ACC112 (cell line): ENCODE data around the gene GULP1.
"Not testable (repeated sequence)": the region's sequence is repeated elsewhere in the genome, so short reads cannot be mapped to it uniquely, and the experiment has no call there.

Experiments used
- H2AFZ ChIP-seq: fragments of 200-600 bp; sonication (generic); one replicate; pipeline ENCODE4 v1.6.0; 2017; ENCODE audit warnings: antibody characterized with exemption, low read length; ENCODE audit not compliant: unreplicated experiment
- H3K27ac ChIP-seq: fragments of 200-600 bp; sonication (generic); 2 replicates; pipeline ENCODE4 v1.5.1; 2014; ENCODE audit warnings: low read depth, mild to moderate bottlenecking, antibody characterized with exemption, low read length, moderate library complexity
- H3K27me3 ChIP-seq: fragments of 200-600 bp; sonication (generic); 2 replicates; pipeline ENCODE4 v1.6.1; 2014; ENCODE audit warnings: mild to moderate bottlenecking, antibody characterized with exemption, low read length, moderate library complexity, mixed read lengths; ENCODE audit not compliant: insufficient read depth
- H3K36me3 ChIP-seq: fragments of 200-600 bp; sonication (generic); 2 replicates; pipeline ENCODE4 v1.6.1; 2016; ENCODE audit warnings: mild to moderate bottlenecking, antibody characterized with exemption, low read length, moderate library complexity, mixed read lengths; ENCODE audit not compliant: insufficient read depth
- H3K4me1 ChIP-seq: fragments of 200-600 bp; sonication (generic); one replicate; pipeline ENCODE4 v1.6.1; 2016; ENCODE audit warnings: low read length, mixed read lengths; ENCODE audit not compliant: insufficient read depth, unreplicated experiment, control insufficient read depth
- H3K4me3 ChIP-seq: fragments of 200-600 bp; sonication (generic); 2 replicates; pipeline ENCODE4 v1.5.1; 2014; ENCODE audit warnings: mild to moderate bottlenecking, low read depth, low read length
- H3K79me2 ChIP-seq: fragments of 200-600 bp; sonication (generic); one replicate; pipeline ENCODE4 v1.6.0; 2016; ENCODE audit warnings: low read length; ENCODE audit not compliant: control insufficient read depth, unreplicated experiment, insufficient read depth

GULP1 gene

DNA sequence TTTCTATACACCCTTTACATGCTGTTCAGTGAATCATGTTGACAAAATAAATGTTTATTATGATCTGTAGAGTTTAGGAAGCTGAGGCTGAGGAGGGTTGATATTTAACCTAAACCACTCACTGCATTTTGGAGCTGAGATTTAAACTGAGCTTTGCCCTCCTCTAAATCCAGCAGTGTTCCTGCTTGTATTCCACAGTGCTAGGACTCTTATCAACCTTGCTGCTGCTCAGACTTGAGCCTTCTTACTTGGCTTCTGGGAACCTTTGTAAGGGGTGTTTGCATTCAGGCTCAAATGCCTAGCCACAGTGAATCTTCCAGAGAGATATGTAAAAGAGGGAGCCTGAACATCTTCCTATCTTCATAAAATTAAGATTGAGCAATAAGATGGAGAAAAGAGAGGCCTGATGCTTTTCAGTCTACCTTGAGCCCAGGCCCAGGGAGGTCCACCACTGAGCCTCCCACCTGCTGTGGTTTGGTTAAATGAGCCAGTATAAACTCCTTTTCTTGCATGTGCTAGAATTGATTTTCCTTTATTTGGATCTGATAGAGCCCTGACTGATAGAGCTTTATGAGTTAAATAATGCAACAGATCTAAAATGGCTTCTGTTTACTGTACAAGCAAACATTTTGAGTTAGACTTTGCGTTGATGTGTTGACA is 149.7 kb downstream of the GULP1 start:
- H3K79me2 ChIP-seq: no peaks in the 10 kb centered on the region
- no peak overlapping the region for H3K27ac ChIP-seq
- H3K36me3 ChIP-seq: no peaks in the 10 kb centered on the region
- H3K27me3 ChIP-seq: no peaks in the 10 kb centered on the region
- no peak overlapping the region for H2AFZ ChIP-seq
- H3K4me3 ChIP-seq: no peak overlapping the region
- H3K4me1 ChIP-seq: no peaks in the 10 kb centered on the region

DNA sequence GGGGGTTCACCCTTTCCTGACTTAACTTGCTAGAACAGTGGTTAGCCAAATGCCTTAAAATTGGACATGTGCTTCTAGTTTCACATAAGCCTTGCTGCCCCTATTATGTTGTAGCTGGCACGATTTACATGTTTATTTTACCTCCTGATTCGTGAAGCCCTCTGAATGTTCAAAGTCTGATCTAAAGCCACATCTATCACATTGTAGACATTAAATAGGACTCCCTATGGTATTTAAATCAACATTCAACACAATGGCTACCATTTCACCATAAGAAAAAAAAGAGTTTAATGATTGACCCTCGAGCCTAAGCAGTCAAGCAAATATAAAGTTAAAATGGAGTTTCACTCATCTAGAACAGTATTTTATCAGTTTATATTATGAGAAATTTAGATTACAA is 151.5 kb downstream of the GULP1 start:
- no peak overlapping the region for H3K27ac ChIP-seq
- H3K4me1 ChIP-seq: no peaks in the 10 kb centered on the region
- no peaks in the 10 kb centered on the region for H3K79me2 ChIP-seq
- H3K27me3 ChIP-seq: no peaks in the 10 kb centered on the region
- no peak overlapping the region for H2AFZ ChIP-seq
- H3K4me3 ChIP-seq: no peak overlapping the region
- no peaks in the 10 kb centered on the region for H3K36me3 ChIP-seq

DNA sequence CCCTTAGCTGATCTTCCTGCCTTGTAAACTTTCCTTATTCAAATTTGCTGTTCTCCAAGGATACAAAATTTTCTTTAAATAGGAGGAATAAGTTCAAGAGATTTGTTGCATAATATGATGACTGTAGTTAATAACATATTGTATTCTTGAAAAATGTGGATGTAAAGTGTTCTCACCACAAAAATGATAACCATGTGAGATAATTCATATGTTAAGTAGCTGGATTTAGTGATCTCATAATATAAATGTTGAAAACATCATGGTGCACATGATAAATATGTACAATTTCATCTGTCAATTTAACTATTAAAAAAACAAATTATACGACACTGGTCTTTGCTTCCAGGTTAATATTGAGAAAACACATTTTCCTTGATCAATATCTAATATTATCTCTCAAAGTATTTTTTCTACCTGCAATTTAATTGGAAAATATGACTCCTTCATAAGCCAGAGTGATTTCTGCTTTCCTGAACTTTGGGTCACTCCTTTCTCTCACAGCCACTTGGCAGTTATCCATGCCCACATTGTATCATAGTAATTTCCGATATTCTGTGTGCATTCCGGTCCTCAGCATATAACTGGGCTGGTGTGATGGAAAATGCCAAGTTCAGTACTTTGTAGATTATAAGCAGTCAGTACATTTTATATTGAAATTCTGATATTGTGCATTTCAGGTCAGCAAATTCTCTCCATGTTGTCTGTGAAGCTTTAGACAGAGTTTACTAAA is 152.6 kb downstream of the GULP1 start:
- H3K79me2 ChIP-seq: no peaks in the 10 kb centered on the region
- H2AFZ ChIP-seq: no peak overlapping the region
- no peaks in the 10 kb centered on the region for H3K36me3 ChIP-seq
- H3K27me3 ChIP-seq: no peaks in the 10 kb centered on the region
- H3K4me1 ChIP-seq: no peaks in the 10 kb centered on the region
- H3K27ac ChIP-seq: no peak overlapping the region
- no peak overlapping the region for H3K4me3 ChIP-seq

DNA sequence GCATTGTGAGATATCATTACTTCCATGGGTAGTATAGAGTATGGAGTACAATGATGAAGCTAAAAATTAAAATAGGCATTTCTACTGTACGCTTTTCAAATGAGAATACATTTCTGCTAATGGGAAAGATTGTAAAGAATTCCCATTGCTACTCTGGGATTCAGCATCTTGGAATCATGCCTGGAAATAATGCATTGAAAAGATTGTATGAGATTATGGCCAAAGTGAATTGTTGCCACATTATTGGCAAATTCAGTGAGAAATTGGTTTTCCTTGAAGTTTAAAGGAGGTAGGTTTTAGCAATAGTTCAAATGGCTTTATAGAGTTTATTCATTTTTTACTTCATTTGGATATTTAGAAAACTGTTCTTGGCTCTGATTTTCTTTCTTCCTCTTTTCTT is 157.9 kb downstream of the GULP1 start:
- Histone ChIP-seq H3K4me3 (no peak overlapping the region), H3K27me3 (no peaks in the 10 kb centered on the region), H3K27ac (no peak overlapping the region), H3K79me2 (no peaks in the 10 kb centered on the region), H3K36me3 (no peaks in the 10 kb centered on the region), H3K4me1 (peaks cover 4% of the 10 kb centered on the region), H2AFZ (no peak overlapping the region)

DNA sequence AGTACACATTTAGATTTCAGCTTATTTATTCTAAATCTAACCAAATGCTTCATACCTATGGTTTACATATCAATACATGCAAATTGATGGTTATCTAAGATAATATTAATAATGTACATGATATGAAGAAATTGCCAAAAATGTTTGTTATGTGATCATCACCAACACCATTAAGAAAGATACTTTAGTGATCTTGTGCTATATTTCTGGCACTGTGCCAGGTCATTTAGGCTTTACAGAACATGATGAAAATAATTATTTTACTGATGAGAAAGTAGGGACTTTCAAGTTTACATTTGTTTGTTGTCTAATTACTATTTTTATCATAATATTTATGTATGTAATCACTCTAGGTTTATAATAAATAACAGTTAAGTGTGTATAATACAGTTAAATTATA is 158.3 kb downstream of the GULP1 start:
- Histone ChIP-seq H3K79me2 (no peaks in the 10 kb centered on the region), H3K27ac (no peak overlapping the region), H2AFZ (no peak overlapping the region), H3K36me3 (no peaks in the 10 kb centered on the region), H3K4me3 (no peak overlapping the region), H3K27me3 (no peaks in the 10 kb centered on the region), H3K4me1 (peaks cover 4% of the 10 kb centered on the region)

DNA sequence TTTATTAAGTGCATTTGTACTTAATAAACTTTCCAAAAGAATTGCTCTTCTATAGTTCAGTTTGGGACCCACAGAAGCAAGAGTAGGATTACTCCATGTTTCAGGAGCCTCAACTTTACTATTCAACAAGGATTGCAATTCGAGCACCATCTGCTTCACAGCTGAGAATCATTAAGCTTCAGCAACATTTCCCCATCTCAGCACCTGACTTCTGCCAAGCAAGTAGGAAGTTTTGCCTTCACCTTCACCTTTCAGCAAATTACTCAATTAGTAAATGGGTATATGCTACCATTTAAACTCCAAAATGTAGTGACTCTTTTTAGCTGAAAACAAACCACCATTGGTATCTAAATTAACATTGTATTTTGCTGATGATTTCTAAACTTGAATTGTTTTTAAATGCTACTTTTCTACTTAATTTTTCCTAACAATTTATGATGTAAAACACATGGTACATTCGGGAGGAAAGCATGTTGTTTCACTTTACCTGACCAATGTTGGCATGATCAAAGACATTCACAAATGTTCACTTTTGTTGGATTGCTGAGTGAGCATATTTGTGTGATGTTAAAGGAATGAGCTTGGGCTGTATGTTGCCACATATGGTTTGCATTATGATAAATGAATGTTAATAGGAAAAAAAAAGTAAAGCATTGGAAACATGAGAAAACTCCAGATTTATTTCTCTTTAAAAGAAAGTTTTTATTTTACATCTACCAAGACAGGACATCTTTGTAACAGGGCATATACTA is 159.2 kb downstream of the GULP1 start:
- Histone ChIP-seq H2AFZ (no peak overlapping the region), H3K27me3 (no peaks in the 10 kb centered on the region), H3K27ac (no peak overlapping the region), H3K4me1 (peaks cover 4% of the 10 kb centered on the region), H3K79me2 (no peaks in the 10 kb centered on the region), H3K4me3 (no peak overlapping the region), H3K36me3 (no peaks in the 10 kb centered on the region)

DNA sequence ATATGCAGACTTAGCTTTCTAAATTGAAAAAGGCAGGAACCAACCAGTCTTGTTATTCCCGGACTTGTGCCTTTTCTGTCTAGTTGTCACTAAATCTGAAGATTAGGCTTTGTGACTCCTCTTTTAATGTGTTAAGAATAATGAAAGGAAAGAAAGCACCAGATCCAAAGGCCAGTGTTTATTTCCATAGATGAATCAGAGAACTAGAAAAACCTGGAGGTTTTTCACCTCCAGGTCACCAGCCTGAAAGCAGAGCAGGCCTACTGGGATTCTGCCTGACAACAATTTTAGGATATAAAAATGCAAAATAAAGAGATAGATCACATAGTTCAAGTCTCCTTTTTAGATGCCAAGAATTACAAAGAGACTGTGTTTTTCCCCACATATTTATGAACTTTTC is 160.4 kb downstream of the GULP1 start:
- no peak overlapping the region for H3K27ac ChIP-seq
- H3K4me3 ChIP-seq: no peak overlapping the region
- H2AFZ ChIP-seq: no peak overlapping the region
- H3K79me2 ChIP-seq: no peaks in the 10 kb centered on the region
- no peaks in the 10 kb centered on the region for H3K36me3 ChIP-seq
- peaks cover 4% of the 10 kb centered on the region for H3K4me1 ChIP-seq
- no peaks in the 10 kb centered on the region for H3K27me3 ChIP-seq

DNA sequence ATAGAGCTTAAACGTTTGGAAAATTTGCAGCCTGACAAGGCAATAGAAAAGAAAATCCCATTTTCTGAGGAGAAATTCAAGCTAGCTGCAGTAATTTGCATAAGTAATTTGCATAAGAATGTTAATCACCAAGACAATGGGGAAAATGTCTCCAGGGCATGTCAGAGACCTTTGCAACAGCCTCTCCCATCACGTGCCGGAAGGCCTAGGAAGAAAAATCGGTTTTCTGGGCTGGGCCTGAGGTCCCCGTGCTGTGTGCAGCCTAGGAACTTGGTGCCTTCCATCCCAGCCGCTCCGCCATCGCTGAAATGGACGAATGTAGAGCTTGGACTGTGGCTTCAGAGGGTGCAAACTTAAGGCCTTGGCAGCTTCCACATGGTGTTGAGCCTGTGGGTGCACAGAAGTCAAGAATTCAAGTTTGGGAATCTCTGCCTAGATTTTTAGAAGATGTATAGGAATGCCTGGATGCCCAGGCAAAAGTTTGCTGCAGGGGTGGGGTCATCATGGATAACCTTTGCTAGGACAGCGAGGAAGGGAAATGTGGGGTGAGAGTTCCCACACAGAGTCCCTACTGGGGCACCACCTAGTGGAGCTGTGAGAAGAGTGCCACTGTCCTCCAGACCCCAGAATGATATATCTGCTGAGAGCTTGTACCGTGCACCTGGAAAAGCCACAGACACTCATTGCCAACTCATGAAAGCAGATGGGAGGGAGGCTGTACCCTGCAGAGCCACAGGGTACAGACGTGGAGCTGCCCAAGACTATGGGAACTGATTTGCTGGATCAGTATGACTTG is 164.6 kb downstream of the GULP1 start:
- Histone ChIP-seq H3K27ac (no peak overlapping the region), H3K36me3 (no peaks in the 10 kb centered on the region), H3K27me3 (no peaks in the 10 kb centered on the region), H2AFZ (no peak overlapping the region), H3K4me1 (peaks cover 4% of the 10 kb centered on the region), H3K79me2 (no peaks in the 10 kb centered on the region), H3K4me3 (no peak overlapping the region)

DNA sequence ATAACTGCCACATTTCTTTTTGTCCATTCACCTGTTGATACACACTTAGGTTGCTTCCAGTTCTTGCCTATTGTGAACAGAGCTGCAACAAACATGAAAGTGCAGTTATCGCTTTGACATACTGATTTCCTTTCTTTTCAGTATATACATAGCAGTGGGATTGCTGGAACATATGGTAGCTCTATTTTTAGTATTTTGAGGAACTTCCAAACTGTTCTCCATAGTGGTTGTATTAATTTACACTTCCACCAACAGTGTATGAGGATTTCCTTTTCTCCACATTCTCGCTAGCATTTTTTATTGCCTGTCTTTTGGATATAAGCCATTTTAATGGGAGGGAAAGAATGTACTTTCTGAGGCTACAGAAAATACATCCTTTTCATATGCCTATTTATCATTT is 167.4 kb downstream of the GULP1 start:
- H3K79me2 ChIP-seq: no peaks in the 10 kb centered on the region
- no peaks in the 10 kb centered on the region for H3K27me3 ChIP-seq
- no peak overlapping the region for H2AFZ ChIP-seq
- no peaks in the 10 kb centered on the region for H3K36me3 ChIP-seq
- H3K27ac ChIP-seq: no peak overlapping the region
- no peak overlapping the region for H3K4me3 ChIP-seq
- H3K4me1 ChIP-seq: no peaks in the 10 kb centered on the region

DNA sequence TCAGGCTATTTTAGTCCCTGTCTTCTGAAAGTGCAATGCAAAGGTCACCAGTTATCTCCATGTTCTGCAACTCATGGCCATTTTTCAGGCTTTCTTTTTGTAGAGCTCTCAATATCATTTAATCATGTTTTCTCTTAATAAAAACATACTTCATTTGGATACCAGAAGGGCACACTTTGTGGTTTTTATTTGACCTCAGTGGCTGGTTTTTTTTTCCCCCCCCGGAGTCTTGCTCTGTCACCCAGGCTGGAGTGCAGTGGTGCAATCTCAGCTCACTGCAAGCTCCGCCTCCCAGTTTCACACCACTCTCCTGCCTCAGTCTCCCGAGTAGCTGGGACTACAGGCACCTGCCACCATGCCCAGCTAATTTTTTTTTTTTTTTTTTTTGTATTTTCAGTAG is 174.4 kb downstream of the GULP1 start:
- not testable (repeated sequence) for H3K79me2 ChIP-seq, H3K4me3 ChIP-seq, H2AFZ ChIP-seq, H3K36me3 ChIP-seq, H3K27me3 ChIP-seq, H3K4me1 ChIP-seq, H3K27ac ChIP-seq
